Fibroblast of lung (primary cell): Measurements from ENCODE around the gene GLIS1. TPM values are rescaled to one million over a fixed set of nuclear protein-coding genes. Genes with fewer than 3 reads are reported as not detected.

Experiments
- DNase-seq, 2 donors: peaks; one replicate each; pipeline versions ENCODE4 v3.0.0 to v3.0.0-alpha.2; 2010; ENCODE audit warnings: low read depth in 2 of 2
- H2AFZ ChIP-seq: 2 replicates; pipeline ENCODE4 v1.5.1; 2012; ENCODE audit warnings: low read length, control low read depth, inconsistent platforms
- H3K27ac ChIP-seq: 2 replicates; pipeline ENCODE4 v1.5.1; 2011; ENCODE audit warnings: low read length, control low read depth; ENCODE audit not compliant: insufficient read depth
- H3K27me3 ChIP-seq: 2 replicates; pipeline ENCODE4 v1.5.1; 2011; ENCODE audit warnings: mild to moderate bottlenecking, low read length; ENCODE audit not compliant: control insufficient read depth, insufficient read depth
- H3K36me3 ChIP-seq: 2 replicates; pipeline ENCODE4 v1.5.1; 2011; ENCODE audit warnings: low read length; ENCODE audit not compliant: control insufficient read depth, insufficient read depth
- H3K4me1 ChIP-seq: 2 replicates; pipeline ENCODE4 v1.5.1; 2011; ENCODE audit warnings: low read length; ENCODE audit not compliant: control insufficient read depth, insufficient read depth; ENCODE audit errors: extremely low read depth
- H3K4me2 ChIP-seq: 2 replicates; pipeline ENCODE4 v1.5.1; 2011; ENCODE audit warnings: low read length, control low read depth; ENCODE audit not compliant: insufficient read depth; ENCODE audit errors: extremely low read depth
- H3K4me3 ChIP-seq, 4 experiments: fragments of 200-600 bp in 1 of 4; sonication (generic) in 1 of 4; replicated peaks in 1 of 4; 2 replicates each; pipeline ENCODE4 v1.5.1; 2011 to 2016; ENCODE audit warnings: low read length in 4 of 4, low read depth in 3 of 4, mild to moderate bottlenecking in 3 of 4, control low read depth in 2 of 4, inconsistent platforms in 1 of 4, mixed read lengths in 1 of 4; ENCODE audit not compliant: insufficient read depth in 1 of 4; ENCODE audit errors: control extremely low read depth in 1 of 4
- H3K79me2 ChIP-seq: 2 replicates; pipeline ENCODE4 v1.5.1; 2012; ENCODE audit warnings: mild to moderate bottlenecking, low read length, inconsistent platforms; ENCODE audit not compliant: control insufficient read depth, insufficient read depth
- H3K9ac ChIP-seq: 2 replicates; pipeline ENCODE4 v1.5.1; 2011; ENCODE audit warnings: mild to moderate bottlenecking, low read length, control low read depth; ENCODE audit not compliant: insufficient read depth
- H3K9me3 ChIP-seq: 2 replicates; pipeline ENCODE4 v1.5.1; 2012; ENCODE audit warnings: low read depth, low read length; ENCODE audit not compliant: control insufficient read depth, insufficient read depth
- H4K20me1 ChIP-seq: 2 replicates; pipeline ENCODE4 v1.5.1; 2011; ENCODE audit warnings: low read length; ENCODE audit not compliant: control insufficient read depth, insufficient read depth; ENCODE audit errors: extremely low read depth
- CTCF ChIP-seq, 2 donors: IDR thresholded peaks in 1 of 2; conservative IDR thresholded peaks in 1 of 2; 1 replicate in 1 of 2; 2 replicates in 1 of 2; pipeline ENCODE4 v1.5.1; 2011 to 2012; ENCODE audit warnings: low read length in 2 of 2, control low read depth in 1 of 2, inconsistent platforms in 1 of 2, low read depth in 1 of 2, mild to moderate bottlenecking in 1 of 2
- EZH2 ChIP-seq: IDR thresholded peaks from 2 replicates; pipeline ENCODE4 v1.5.1; 2012; ENCODE audit warnings: low read length, control low read depth, mild to moderate bottlenecking; ENCODE audit errors: missing control alignments
- polyA plus RNA-seq, 2 donors: library from polyadenylated mRNA; depleted of rRNA in 1 of 2; stranded (reverse) in 1 of 2; unstranded in 1 of 2; fragments of >200 nt; gene quantifications; 2 replicates each; pipeline ENCODE4 v1.2.1, GENCODE V29; 2011 to 2012; ENCODE audit warnings: missing spikeins in 1 of 2
- total RNA-seq: library from RNA; depleted of rRNA; stranded (reverse); fragments of >200 nt; gene quantifications from 2 replicates; pipeline ENCODE4 v1.2.1, GENCODE V29; 2014

GLIS1 gene
- total and polyA plus RNA-seq, 2 donors (not counting 1 experiment from before 2014, with no cell fraction given): under 0.01 to 0.05 TPM

DNA sequence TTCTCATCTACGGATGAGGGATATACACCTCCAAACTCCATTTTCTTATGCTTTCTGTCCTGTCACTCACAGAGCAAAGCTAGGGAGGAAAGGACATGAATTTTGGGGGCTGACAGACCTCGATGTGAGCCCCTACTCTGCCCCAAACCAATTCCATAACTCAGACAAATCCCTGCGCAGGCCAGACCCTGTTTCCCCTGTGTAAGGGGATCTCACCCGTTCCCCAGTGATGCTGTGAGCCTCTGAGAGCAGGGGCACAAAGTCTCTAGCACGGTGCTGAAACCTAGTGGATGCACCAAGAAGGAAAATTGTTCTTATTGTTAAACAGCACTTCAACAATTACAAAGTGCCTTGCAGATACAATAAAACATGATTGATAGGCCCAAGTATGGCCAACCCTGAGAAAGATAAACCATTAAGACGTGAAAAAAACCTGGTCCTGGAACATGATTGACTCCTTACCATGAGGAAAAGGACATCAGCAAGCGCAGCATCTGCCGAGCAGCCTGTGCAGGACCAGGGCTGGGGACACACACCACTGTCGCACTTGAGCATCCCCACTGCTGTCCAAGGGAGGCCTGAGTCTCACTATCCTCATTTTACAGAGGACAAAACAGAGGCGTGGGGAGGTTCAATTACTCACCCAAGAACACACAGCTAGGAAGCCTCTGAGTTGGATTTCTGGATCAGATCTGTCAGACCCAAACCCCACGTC lies 137.8 kb downstream of the GLIS1 start:
- no peak for DNase-seq
- Histone ChIP-seq H3K9me3 (no peaks in the 10 kb centered on the region), H4K20me1 (no peaks in the 10 kb centered on the region), H3K27ac (no peak overlapping the region), H3K79me2 (no peaks in the 10 kb centered on the region), H2AFZ (no peak overlapping the region), H3K36me3 (no peaks in the 10 kb centered on the region), H3K9ac (no peak overlapping the region), H3K4me1 (no peaks in the 10 kb centered on the region), H3K4me2 (no peak overlapping the region), H3K4me3 (no peak overlapping the region), H3K27me3 (no peaks in the 10 kb centered on the region)
- TF ChIP-seq CTCF (conservative IDR thresholded peaks at IDR 0.05 in 1 of 2, IDR thresholded peaks at IDR 0.05 in 1 of 2; ENCODE audit: low read depth in 1 of 2, low read length in 2 of 2): no peak
- no peak for TF ChIP-seq EZH2

- TF ChIP-seq CTCF (conservative IDR thresholded peaks at IDR 0.05 in 1 of 2, IDR thresholded peaks at IDR 0.05 in 1 of 2; ENCODE audit: low read depth in 1 of 2, low read length in 2 of 2) (no peak), EZH2 (no peak)
- no peaks in the 10 kb centered on the region for H3K9me3 ChIP-seq
- no peak overlapping the region for H3K4me2 ChIP-seq
- no peak overlapping the region for H3K4me3 ChIP-seq
- H3K27me3 ChIP-seq: no peaks in the 10 kb centered on the region
- H3K4me1 ChIP-seq: no peaks in the 10 kb centered on the region
- no peak for DNase-seq
- no peaks in the 10 kb centered on the region for H3K36me3 ChIP-seq
- no peaks in the 10 kb centered on the region for H3K79me2 ChIP-seq
- no peak overlapping the region for H2AFZ ChIP-seq
- no peaks in the 10 kb centered on the region for H4K20me1 ChIP-seq
- no peak overlapping the region for H3K9ac ChIP-seq
- H3K27ac ChIP-seq: no peak overlapping the region
Observed at GRCh38 chr1:53600561-53600960, 138.4 kb downstream of the GLIS1 start.

GRCh38 chr1:53600001-53600400 lies 139.0 kb downstream of the GLIS1 start:
- H3K4me3 ChIP-seq: no peak overlapping the region
- no peak overlapping the region for H3K4me2 ChIP-seq
- H3K4me1 ChIP-seq: no peaks in the 10 kb centered on the region
- no peaks in the 10 kb centered on the region for H3K27me3 ChIP-seq
- no peaks in the 10 kb centered on the region for H3K9me3 ChIP-seq
- H3K27ac ChIP-seq: no peak overlapping the region
- no peak for DNase-seq
- H2AFZ ChIP-seq: no peak overlapping the region
- no peaks in the 10 kb centered on the region for H4K20me1 ChIP-seq
- H3K79me2 ChIP-seq: no peaks in the 10 kb centered on the region
- no peaks in the 10 kb centered on the region for H3K36me3 ChIP-seq
- TF ChIP-seq EZH2: no peak
- no peak for TF ChIP-seq CTCF (conservative IDR thresholded peaks at IDR 0.05 in 1 of 2, IDR thresholded peaks at IDR 0.05 in 1 of 2; ENCODE audit: low read depth in 1 of 2, low read length in 2 of 2)
- H3K9ac ChIP-seq: no peak overlapping the region
